ENCODE measurements around the gene KCNAB3.
"Not testable (repeated sequence)": the region's sequence is repeated elsewhere in the genome, so short reads cannot be mapped to it uniquely, and the experiment has no call there.

The KCNAB3 gene

GRCh38 chr17:7969433-7969832 is 39.8 kb upstream of the KCNAB3 start:
- H3K27ac ChIP-seq = no peak overlapping the region
- DNase-seq (ENCODE audit: low spot score) = no peak
- TF ChIP-seq, protein P1, sequence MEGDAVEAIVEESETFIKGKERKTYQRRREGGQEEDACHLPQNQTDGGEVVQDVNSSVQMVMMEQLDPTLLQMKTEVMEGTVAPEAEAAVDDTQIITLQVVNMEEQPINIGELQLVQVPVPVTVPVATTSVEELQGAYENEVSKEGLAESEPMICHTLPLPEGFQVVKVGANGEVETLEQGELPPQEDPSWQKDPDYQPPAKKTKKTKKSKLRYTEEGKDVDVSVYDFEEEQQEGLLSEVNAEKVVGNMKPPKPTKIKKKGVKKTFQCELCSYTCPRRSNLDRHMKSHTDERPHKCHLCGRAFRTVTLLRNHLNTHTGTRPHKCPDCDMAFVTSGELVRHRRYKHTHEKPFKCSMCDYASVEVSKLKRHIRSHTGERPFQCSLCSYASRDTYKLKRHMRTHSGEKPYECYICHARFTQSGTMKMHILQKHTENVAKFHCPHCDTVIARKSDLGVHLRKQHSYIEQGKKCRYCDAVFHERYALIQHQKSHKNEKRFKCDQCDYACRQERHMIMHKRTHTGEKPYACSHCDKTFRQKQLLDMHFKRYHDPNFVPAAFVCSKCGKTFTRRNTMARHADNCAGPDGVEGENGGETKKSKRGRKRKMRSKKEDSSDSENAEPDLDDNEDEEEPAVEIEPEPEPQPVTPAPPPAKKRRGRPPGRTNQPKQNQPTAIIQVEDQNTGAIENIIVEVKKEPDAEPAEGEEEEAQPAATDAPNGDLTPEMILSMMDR (IDR thresholded peaks at IDR 0.05) = no peak
- H3K4me3 ChIP-seq = no peak overlapping the region

- no peak for DNase-seq (ENCODE audit: low spot score)
- Histone ChIP-seq H3K27ac (no peak overlapping the region), H3K4me3 (no peak overlapping the region)
- TF ChIP-seq, protein P1 (IDR thresholded peaks at IDR 0.05) = no peak
Measured at GRCh38 chr17:7967751-7968150, 38.1 kb upstream of the KCNAB3 start.

DNA sequence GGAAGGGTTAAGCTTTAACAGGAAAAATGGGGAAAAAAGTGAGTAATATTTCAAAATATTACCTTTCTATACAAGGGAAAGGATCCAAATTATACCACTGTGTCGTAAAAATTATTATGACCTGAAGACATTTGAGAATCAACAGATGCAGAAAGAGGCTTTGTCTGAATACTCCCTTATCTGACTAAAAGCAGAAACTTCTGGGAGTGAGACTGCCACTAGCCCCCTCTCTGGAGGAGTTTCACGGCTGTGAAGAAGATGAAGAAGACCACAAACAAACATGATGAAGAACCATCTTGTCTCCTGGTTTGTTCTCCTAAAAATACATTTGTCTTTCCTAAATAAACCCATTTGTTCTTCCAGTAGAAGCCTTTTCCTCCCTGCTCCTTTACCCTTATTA is 31.8 kb upstream of the KCNAB3 start:
- TF ChIP-seq, protein P1 (IDR thresholded peaks at IDR 0.05) = no peak
- no peak overlapping the region for H3K4me3 ChIP-seq
- DNase-seq (ENCODE audit: low spot score) = no peak
- H3K27ac ChIP-seq = no peak overlapping the region

- no peak overlapping the region for H3K4me3 ChIP-seq
- DNase-seq (ENCODE audit: low spot score) = no peak
- TF ChIP-seq, protein P1 (IDR thresholded peaks at IDR 0.05) = no peak
- H3K27ac ChIP-seq = no peak overlapping the region
Measured at GRCh38 chr17:7959503-7960253, 30.0 kb upstream of the KCNAB3 start.

GRCh38 chr17:7956228-7956965 is 26.7 kb upstream of the KCNAB3 start:
- H3K4me3 ChIP-seq = no peak overlapping the region
- TF ChIP-seq, protein P1 (IDR thresholded peaks at IDR 0.05) = no peak
- no peak for DNase-seq (ENCODE audit: low spot score)
- H3K27ac ChIP-seq = no peak overlapping the region

DNA sequence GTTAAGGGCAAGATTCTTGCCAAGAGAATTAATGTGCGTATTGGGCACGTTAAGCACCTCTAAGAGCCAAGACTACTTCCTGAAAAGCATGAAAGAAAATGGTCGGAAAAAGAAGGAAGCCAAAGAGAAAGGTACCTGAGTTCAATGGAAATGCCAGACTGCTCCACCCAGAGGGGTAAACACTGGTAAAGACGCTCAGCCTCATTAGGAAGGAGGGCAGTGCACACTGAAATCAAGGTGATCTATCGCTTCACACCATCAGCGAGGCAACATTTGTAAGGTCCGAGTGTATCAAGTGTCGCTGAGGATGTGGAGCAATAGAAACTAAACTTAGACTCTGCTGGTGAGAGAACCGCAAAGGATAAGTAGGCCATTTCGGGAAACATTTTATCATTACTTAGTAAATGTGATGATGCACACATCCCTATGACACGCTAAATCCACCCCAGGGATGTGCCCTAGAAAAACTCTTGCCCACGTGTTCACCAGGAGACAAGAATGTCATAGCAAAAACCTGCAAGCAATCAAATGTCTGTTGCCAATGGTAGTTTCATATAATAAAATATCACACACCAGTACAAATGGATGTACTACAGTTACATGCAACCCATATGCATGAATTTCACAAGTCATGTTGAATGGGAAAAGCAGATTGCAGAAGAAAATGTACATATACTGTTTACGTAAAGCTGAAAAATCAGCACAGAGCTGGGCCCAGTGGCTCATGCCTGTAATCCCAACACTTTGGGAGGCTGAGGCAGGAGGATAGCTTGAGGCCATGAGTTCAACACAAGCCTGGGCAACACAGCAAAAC is 26.0 kb upstream of the KCNAB3 start:
- DNase-seq (ENCODE audit: low spot score) = no peak
- TF ChIP-seq, protein P1 (IDR thresholded peaks at IDR 0.05) = no peak
- Histone ChIP-seq H3K27ac (no peak overlapping the region), H3K4me3 (no peak overlapping the region)

GRCh38 chr17:7953266-7953665 is 23.6 kb upstream of the KCNAB3 start:
- H3K4me3 ChIP-seq; H3K27ac ChIP-seq; DNase-seq (ENCODE audit: low spot score): not testable (repeated sequence)
